ENCODE data around the gene MAML3. TPM values are rescaled to one million over a fixed set of nuclear protein-coding genes. Genes with fewer than 3 reads are reported as not detected.
A peak's percentile ranks its signal among the peaks of the same experiment; 100 is the strongest.

The MAML3 gene
- total and polyA plus RNA-seq, 2 of the 13 experiments (the other 11 are each of a cell fraction or from before 2014, with no cell fraction given), result 0.05 to 0.13 TPM

DNA sequence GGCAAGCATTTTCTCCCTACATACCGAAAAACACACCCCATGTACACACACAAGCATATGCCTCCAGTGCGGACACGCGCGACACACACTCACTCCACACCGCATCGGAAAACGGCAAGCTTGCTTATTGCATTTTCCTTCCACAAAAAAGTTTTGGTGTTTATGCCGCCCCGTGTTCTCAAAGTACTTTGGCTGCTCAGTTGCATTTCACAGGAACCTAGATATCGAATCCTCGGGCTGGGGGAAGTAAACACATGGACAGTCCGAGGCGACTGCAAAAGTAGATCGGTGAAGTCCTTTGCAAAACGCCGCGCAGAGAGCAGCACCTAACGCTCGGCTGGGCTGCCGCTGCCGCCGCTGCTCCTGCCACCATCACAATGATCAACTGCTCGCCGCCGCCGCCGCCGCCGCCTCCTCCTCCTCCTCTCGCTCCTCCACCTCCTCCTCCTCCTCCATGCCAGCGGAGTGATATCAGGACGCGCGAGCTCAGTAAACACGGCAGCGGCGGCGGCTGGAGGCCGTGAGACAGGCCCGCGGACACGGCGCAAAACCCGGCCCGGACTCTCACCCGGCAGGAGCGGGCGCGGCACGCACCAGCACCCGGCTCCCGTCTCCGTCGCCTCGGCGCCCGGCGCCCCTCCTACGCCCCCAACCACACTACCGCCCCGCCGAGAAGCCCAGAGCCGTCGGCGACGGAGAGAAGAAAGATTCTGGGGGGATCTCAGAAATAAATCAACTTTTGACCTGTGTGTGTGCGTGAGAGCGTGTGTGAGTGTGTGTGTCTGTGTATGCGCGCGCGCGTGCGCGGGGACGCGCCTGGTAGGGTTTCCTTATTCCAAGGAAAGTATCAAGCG, at the start of gene MAML3 (continued):
- 0 out of 2 replicates have a peak, but pooled peaks have one; percentile 30 for TF ChIP-seq ZNF556 (CRISPR knock-in tag; IDR thresholded peaks at IDR 0.05; ENCODE audit: borderline replicate concordance)
- no peak for TF ChIP-seq CENPT (CRISPR knock-in tag; IDR thresholded peaks at IDR 0.05; ENCODE audit: low read depth)
- peak; percentile 47; the same call in 1 of the 2 replicates for TF ChIP-seq ZMAT3 (CRISPR knock-in tag; conservative IDR thresholded peaks at IDR 0.05)
- no peak for TF ChIP-seq ZBTB42 (CRISPR knock-in tag; IDR thresholded peaks at IDR 0.05)
- TF ChIP-seq ZNF230 (CRISPR knock-in tag; IDR thresholded peaks at IDR 0.05), result no peak
- no peak for TF ChIP-seq RFXAP (CRISPR knock-in tag; IDR thresholded peaks at IDR 0.05; ENCODE audit: borderline replicate concordance)
- no peak for TF ChIP-seq RBAK (CRISPR knock-in tag; IDR thresholded peaks at IDR 0.05)
- no peak for TF ChIP-seq NR3C1 (CRISPR knock-in tag; IDR thresholded peaks at IDR 0.05)
- TF ChIP-seq KLF6 (CRISPR knock-in tag; IDR thresholded peaks at IDR 0.05), result 0 out of 2 replicates have a peak, but pooled peaks have one; percentile 50
- peak; percentile 84 for TF ChIP-seq RBM39 (IDR thresholded peaks at IDR 0.05; ENCODE audit: low read depth, low read length, poor library complexity, severe bottlenecking)
- no peak for TF ChIP-seq PCBP2 (optimal IDR thresholded peaks at IDR 0.05; ENCODE audit: low read depth, low read length, poor library complexity, severe bottlenecking)
- TF ChIP-seq ZNF891 (CRISPR knock-in tag; IDR thresholded peaks at IDR 0.05), result no peak
- peak; percentile 36 for TF ChIP-seq HNRNPK (IDR thresholded peaks at IDR 0.05; ENCODE audit: low read depth, low read length, poor library complexity, severe bottlenecking)
- no peak for TF ChIP-seq SRF (IDR thresholded peaks at IDR 0.05; ENCODE audit: low read depth, low read length)
- TF ChIP-seq ZNF557 (CRISPR knock-in tag; IDR thresholded peaks at IDR 0.05), result no peak
- TF ChIP-seq ZNF432 (CRISPR knock-in tag; IDR thresholded peaks at IDR 0.05; ENCODE audit: borderline replicate concordance), result no peak
- no peak for TF ChIP-seq ZNF543 (CRISPR knock-in tag; IDR thresholded peaks at IDR 0.05)
- TF ChIP-seq DNMT3B (CRISPR knock-in tag; conservative IDR thresholded peaks at IDR 0.05), result no peak
- TF ChIP-seq ZNF558 (CRISPR knock-in tag; IDR thresholded peaks at IDR 0.05; ENCODE audit: borderline replicate concordance), result no peak
- no peak for TF ChIP-seq POLR2AphosphoS2 (IDR thresholded peaks at IDR 0.05; ENCODE audit: low read depth, low read length)
- no peak for TF ChIP-seq ZNF577 (CRISPR knock-in tag; IDR thresholded peaks at IDR 0.05; ENCODE audit: borderline replicate concordance, low read depth)
- no peak for TF ChIP-seq PHB2 (IDR thresholded peaks at IDR 0.05; ENCODE audit: partially characterized antibody)
- TF ChIP-seq NFRKB (IDR thresholded peaks at IDR 0.05), result no peak
- TF ChIP-seq NR2C2 (CRISPR knock-in tag; IDR thresholded peaks at IDR 0.05; ENCODE audit: borderline replicate concordance), result no peak
- no peak for TF ChIP-seq ZBTB37 (CRISPR knock-in tag; IDR thresholded peaks at IDR 0.05)
- peak; percentile 72 for TF ChIP-seq THAP11 (CRISPR knock-in tag; IDR thresholded peaks at IDR 0.05)
- no peak for TF ChIP-seq BATF2 (CRISPR knock-in tag; IDR thresholded peaks at IDR 0.05)
- TF ChIP-seq TBL1XR1 (IDR thresholded peaks at IDR 0.05; ENCODE audit: borderline replicate concordance, low read length, partially characterized antibody), result no peak
- TF ChIP-seq KLF15 (CRISPR knock-in tag; IDR thresholded peaks at IDR 0.05; ENCODE audit: borderline replicate concordance), result peak; percentile 79; the same call in 1 of the 2 replicates

Measured in HepG2 (cell line).